Colonic mucosa (tissue), 4 donors: Measurements from ENCODE around the gene SYT8. TPM values are rescaled to one million over a fixed set of nuclear protein-coding genes. Genes with fewer than 3 reads are reported as not detected.

Experiments used
- DNase-seq: peaks from one replicate; pipeline ENCODE4 v3.0.0-alpha.2; 2020
- H3K27ac ChIP-seq: fragments of 200-600 bp; one replicate; pipeline ENCODE4 v1.8.0; 2021
- H3K27me3 ChIP-seq: fragments of 200-600 bp; one replicate; pipeline ENCODE4 v1.8.0; 2021
- H3K36me3 ChIP-seq: fragments of 200-600 bp; one replicate; pipeline ENCODE4 v1.8.0; 2021
- H3K4me1 ChIP-seq: fragments of 200-600 bp; one replicate; pipeline ENCODE4 v1.8.0; 2021; ENCODE audit warnings: mild to moderate bottlenecking
- H3K4me3 ChIP-seq: fragments of 200-600 bp; one replicate; pipeline ENCODE4 v1.8.0; 2021
- H3K9ac ChIP-seq, 2 donors: one replicate each; pipeline ENCODE4 v1.7.0; 2013; ENCODE audit warnings: control low read depth in 2 of 2, low read depth in 2 of 2, low read length in 2 of 2
- H3K9me3 ChIP-seq: fragments of 200-600 bp; one replicate; pipeline ENCODE4 v1.8.0; 2021
- CTCF ChIP-seq: fragments of 200-600 bp; IDR thresholded peaks from one replicate; pipeline ENCODE4 v1.8.0; 2022; ENCODE audit warnings: antibody characterized with exemption, mild to moderate bottlenecking
- intact Hi-C: fragments of 100-400 bp; cut with DNase I; formaldehyde crosslinking; loops from one replicate; pipeline ENCODE4 v1.14.1; 2022
- total RNA-seq, 2 donors: library from RNA; stranded (reverse); fragmentation: NEBNext Ultra II Directional in 1 of 2; extraction: Animal tissue kit (Norgen Biotek cat#: 25700) in 1 of 2; gene quantifications; one replicate each; pipeline ENCODE4 v1.2.1, GENCODE V29; 2021
- donor health status: healthy.
- donor health status: DM: no; HTN: no; CAD: no.
- donor health status: DM: no; HTN: no; CAD: no.

SYT8 gene
- total RNA-seq, 2 donors from 2014 or later: 1.7 to 3.5 TPM

DNA sequence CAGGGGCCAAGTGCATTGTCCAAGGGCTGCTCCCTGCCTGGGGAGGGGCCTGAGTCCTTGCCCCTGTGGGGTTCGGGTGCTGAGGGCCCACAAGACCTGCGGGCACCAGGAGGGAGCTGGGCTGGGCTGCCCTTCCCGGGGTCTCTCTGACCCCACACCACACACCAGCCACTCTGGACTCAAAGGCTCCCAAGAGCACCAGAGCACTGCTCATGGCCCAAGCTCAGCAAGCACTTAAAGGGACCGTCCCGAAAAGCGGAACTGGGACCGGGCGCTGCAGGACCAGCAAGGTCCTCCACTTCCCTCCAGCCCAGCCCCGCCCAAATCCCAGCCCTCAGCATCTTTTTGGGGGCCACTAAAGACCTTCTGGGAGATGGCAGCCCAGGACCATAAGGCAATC is 23.4 kb downstream of the SYT8 start:
- no peak for DNase-seq
- Histone ChIP-seq H3K4me1 (no peaks in the 10 kb centered on the region), H3K36me3 (no peaks in the 10 kb centered on the region), H3K9me3 (no peaks in the 10 kb centered on the region), H3K9ac (no peak overlapping the region), H3K27ac (no peak overlapping the region), H3K4me3 (no peak overlapping the region), H3K27me3 (no peaks in the 10 kb centered on the region)
- intact Hi-C loops: no loop called here
- TF ChIP-seq CTCF: no peak

GRCh38 chr11:1858576-1858975 is 23.8 kb downstream of the SYT8 start:
- intact Hi-C loops: no loop called here

GRCh38 chr11:1859004-1859403 is 24.2 kb downstream of the SYT8 start:
- intact Hi-C loops: no loop called here
- no peak for TF ChIP-seq CTCF
- Histone ChIP-seq H3K9ac (no peak overlapping the region), H3K27ac (no peak overlapping the region), H3K27me3 (no peaks in the 10 kb centered on the region), H3K36me3 (no peaks in the 10 kb centered on the region), H3K4me1 (no peaks in the 10 kb centered on the region), H3K9me3 (no peaks in the 10 kb centered on the region), H3K4me3 (no peak overlapping the region)
- no peak for DNase-seq

More at GRCh38 chr11:1858576-1858975, 23.8 kb downstream of the SYT8 start:
- DNase-seq: no peak
- no peak for TF ChIP-seq CTCF
- Histone ChIP-seq H3K4me3 (no peak overlapping the region), H3K27ac (no peak overlapping the region), H3K9ac (no peak overlapping the region), H3K36me3 (no peaks in the 10 kb centered on the region), H3K4me1 (no peaks in the 10 kb centered on the region), H3K27me3 (no peaks in the 10 kb centered on the region), H3K9me3 (no peaks in the 10 kb centered on the region)

- Histone ChIP-seq H3K27ac (no peak overlapping the region), H3K4me3 (no peak overlapping the region), H3K9me3 (no peaks in the 10 kb centered on the region), H3K36me3 (no peaks in the 10 kb centered on the region), H3K27me3 (no peaks in the 10 kb centered on the region), H3K9ac (no peak overlapping the region), H3K4me1 (no peaks in the 10 kb centered on the region)
- TF ChIP-seq CTCF: no peak
- no peak for DNase-seq
- intact Hi-C loops: no loop called here
Observed at GRCh38 chr11:1860108-1860507, 25.3 kb downstream of the SYT8 start.

DNA sequence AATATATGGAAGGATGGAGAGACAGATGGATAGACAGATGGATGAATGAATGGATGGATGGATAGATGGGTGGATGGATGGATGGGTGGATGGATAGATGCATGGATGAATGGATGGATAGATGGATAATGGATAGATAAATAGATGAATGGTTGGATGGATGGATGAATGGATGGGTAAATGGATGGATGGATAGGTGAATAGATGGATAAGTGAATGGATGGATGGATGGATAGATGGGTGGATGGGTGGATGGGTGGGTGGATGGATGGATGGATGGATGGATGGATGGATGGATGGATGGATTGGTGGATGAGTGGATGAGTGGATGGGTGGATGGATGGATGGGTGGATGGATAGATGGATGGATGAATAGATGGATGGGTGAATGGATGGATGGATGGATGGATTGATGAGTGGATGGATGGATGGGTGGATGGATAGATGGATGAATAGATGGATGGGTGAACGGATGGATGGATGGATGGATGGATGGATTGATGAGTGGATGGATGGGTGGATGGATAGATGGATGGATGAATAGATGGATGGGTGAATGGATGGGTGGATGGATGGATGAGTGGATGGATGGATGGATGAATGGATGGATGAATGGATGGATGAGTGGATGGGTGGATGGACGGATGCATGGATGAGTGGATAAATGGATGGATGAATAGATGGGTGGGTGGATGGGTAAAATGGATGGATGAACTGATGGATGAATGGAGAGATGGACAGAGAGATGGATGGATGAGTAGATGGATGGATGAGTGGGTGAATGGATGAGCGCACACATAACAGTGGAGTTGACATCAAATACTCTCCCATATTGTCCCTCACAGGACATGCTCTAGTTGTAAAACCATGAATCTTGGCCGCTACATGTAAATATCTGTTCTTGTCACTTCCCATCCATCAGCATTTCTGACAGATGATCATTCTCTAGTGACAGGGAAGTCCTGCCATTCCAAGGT is 26.9 kb downstream of the SYT8 start:
- Histone ChIP-seq H3K9ac (no peak overlapping the region), H3K9me3 (no peaks in the 10 kb centered on the region), H3K27ac (no peak overlapping the region), H3K27me3 (no peaks in the 10 kb centered on the region), H3K4me1 (no peaks in the 10 kb centered on the region), H3K4me3 (no peak overlapping the region), H3K36me3 (no peaks in the 10 kb centered on the region)
- DNase-seq: no peak
- TF ChIP-seq CTCF: no peak
- intact Hi-C loops: no loop called here
